OCI-LY1 (cell line): ENCODE measurements around the gene COL18A1.

Experiments used
- EZH2 ChIP-seq: fragments of 200-600 bp; sonication (generic), shearing (Covaris generic); IDR thresholded peaks from 2 replicates; pipeline ENCODE4 v1.8.0; 2017; ENCODE audit warnings: borderline replicate concordance, mixed run types, mild to moderate bottlenecking, antibody characterized with exemption, low read length, moderate library complexity, mixed read lengths
- TF ChIP-seq, protein P1 (sequence below): fragments of 200-600 bp; sonication (generic), shearing (Covaris generic); IDR thresholded peaks from 2 replicates; pipeline ENCODE4 v1.5.1; 2017; ENCODE audit warnings: mild to moderate bottlenecking, antibody characterized with exemption, low read length, moderate library complexity, mixed read lengths

- TF ChIP-seq, protein P1, sequence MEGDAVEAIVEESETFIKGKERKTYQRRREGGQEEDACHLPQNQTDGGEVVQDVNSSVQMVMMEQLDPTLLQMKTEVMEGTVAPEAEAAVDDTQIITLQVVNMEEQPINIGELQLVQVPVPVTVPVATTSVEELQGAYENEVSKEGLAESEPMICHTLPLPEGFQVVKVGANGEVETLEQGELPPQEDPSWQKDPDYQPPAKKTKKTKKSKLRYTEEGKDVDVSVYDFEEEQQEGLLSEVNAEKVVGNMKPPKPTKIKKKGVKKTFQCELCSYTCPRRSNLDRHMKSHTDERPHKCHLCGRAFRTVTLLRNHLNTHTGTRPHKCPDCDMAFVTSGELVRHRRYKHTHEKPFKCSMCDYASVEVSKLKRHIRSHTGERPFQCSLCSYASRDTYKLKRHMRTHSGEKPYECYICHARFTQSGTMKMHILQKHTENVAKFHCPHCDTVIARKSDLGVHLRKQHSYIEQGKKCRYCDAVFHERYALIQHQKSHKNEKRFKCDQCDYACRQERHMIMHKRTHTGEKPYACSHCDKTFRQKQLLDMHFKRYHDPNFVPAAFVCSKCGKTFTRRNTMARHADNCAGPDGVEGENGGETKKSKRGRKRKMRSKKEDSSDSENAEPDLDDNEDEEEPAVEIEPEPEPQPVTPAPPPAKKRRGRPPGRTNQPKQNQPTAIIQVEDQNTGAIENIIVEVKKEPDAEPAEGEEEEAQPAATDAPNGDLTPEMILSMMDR, result no peak
- no peak for TF ChIP-seq EZH2
Observed at GRCh38 chr21:45447821-45448220, 42.9 kb downstream of the COL18A1 start.
